ENCODE data around the gene ULK4.
"Not testable (repeated sequence)": the region's sequence is repeated elsewhere in the genome, so short reads cannot be mapped to it uniquely, and the experiment has no call there.

The ULK4 gene

GRCh38 chr3:41565003-41565402, 396.9 kb downstream of the ULK4 start:
- Histone ChIP-seq H3K36me3 (replicated peaks; ENCODE audit: low read depth, low read length) (no peaks in the 10 kb centered on the region), H3K79me2 (ENCODE audit: low read length) (no peaks in the 10 kb centered on the region), H3K9me3 (ENCODE audit: insufficient read depth, low read length) (no peaks in the 10 kb centered on the region), H3K27me3 (ENCODE audit: low read depth, low read length) (peaks cover 15% of the 10 kb centered on the region), H3K27ac (ENCODE audit: low read length) (no peak overlapping the region), H3K4me3 (ENCODE audit: low read length) (no peak overlapping the region), H2AFZ (ENCODE audit: low read depth, low read length) (no peak overlapping the region), H4K20me1 (ENCODE audit: insufficient read depth, low read length) (no peaks in the 10 kb centered on the region), H3K4me2 (ENCODE audit: low read length) (no peak overlapping the region), H3K9ac (ENCODE audit: low read length) (no peak overlapping the region), H3K4me1 (ENCODE audit: low read length) (peaks cover 6% of the 10 kb centered on the region; the same call in 1 of the 2 replicates)
- TF ChIP-seq EZH2phosphoT487 (IDR thresholded peaks at IDR 0.05; ENCODE audit: low read depth) (no peak), CTCF (IDR thresholded peaks at IDR 0.05; ENCODE audit: low read depth, low read length) (no peak)

GRCh38 chr3:41556245-41556644, 405.7 kb downstream of the ULK4 start:
- not testable (repeated sequence) for H2AFZ ChIP-seq (ENCODE audit: low read depth, low read length); H3K9ac ChIP-seq (ENCODE audit: low read length)

GRCh38 chr3:41532976-41533375, 428.9 kb downstream of the ULK4 start:
- Histone ChIP-seq H2AFZ (ENCODE audit: low read depth, low read length) (no peak overlapping the region), H3K79me2 (ENCODE audit: low read length) (no peaks in the 10 kb centered on the region), H3K4me3 (ENCODE audit: low read length) (no peak overlapping the region), H3K27ac (ENCODE audit: low read length) (no peak overlapping the region), H3K4me2 (ENCODE audit: low read length) (no peak overlapping the region), H3K27me3 (ENCODE audit: low read depth, low read length) (peaks cover 17% of the 10 kb centered on the region), H3K9me3 (ENCODE audit: insufficient read depth, low read length) (no peaks in the 10 kb centered on the region), H3K9ac (ENCODE audit: low read length) (no peak overlapping the region), H3K36me3 (replicated peaks; ENCODE audit: low read depth, low read length) (no peaks in the 10 kb centered on the region), H3K4me1 (ENCODE audit: low read length) (no peaks in the 10 kb centered on the region), H4K20me1 (ENCODE audit: insufficient read depth, low read length) (no peaks in the 10 kb centered on the region)
- no peak for TF ChIP-seq EZH2phosphoT487 (IDR thresholded peaks at IDR 0.05; ENCODE audit: low read depth)
- no peak for TF ChIP-seq CTCF (IDR thresholded peaks at IDR 0.05; ENCODE audit: low read depth, low read length)

More at GRCh38 chr3:41556245-41556644, 405.7 kb downstream of the ULK4 start:
- not testable (repeated sequence) for H3K27ac ChIP-seq (ENCODE audit: low read length); H3K27me3 ChIP-seq (ENCODE audit: low read depth, low read length); H3K79me2 ChIP-seq (ENCODE audit: low read length); H4K20me1 ChIP-seq (ENCODE audit: insufficient read depth, low read length); H3K36me3 ChIP-seq (replicated peaks; ENCODE audit: low read depth, low read length); H3K9me3 ChIP-seq (ENCODE audit: insufficient read depth, low read length); H3K4me1 ChIP-seq (ENCODE audit: low read length); H3K4me2 ChIP-seq (ENCODE audit: low read length); H3K4me3 ChIP-seq (ENCODE audit: low read length)

- H3K4me3 ChIP-seq (ENCODE audit: low read length): no peak overlapping the region
- H3K9ac ChIP-seq (ENCODE audit: low read length): no peak overlapping the region
- H3K4me1 ChIP-seq (ENCODE audit: low read length): peaks cover 32% of the 10 kb centered on the region
- no peak overlapping the region for H2AFZ ChIP-seq (ENCODE audit: low read depth, low read length)
- no peaks in the 10 kb centered on the region for H4K20me1 ChIP-seq (ENCODE audit: insufficient read depth, low read length)
- peaks cover 18% of the 10 kb centered on the region for H3K27me3 ChIP-seq (ENCODE audit: low read depth, low read length)
- H3K9me3 ChIP-seq (ENCODE audit: insufficient read depth, low read length): no peaks in the 10 kb centered on the region
- H3K4me2 ChIP-seq (ENCODE audit: low read length): no peak overlapping the region
- no peaks in the 10 kb centered on the region for H3K79me2 ChIP-seq (ENCODE audit: low read length)
- H3K27ac ChIP-seq (ENCODE audit: low read length): no peak overlapping the region
- H3K36me3 ChIP-seq (replicated peaks; ENCODE audit: low read depth, low read length): no peaks in the 10 kb centered on the region
- TF ChIP-seq CTCF (IDR thresholded peaks at IDR 0.05; ENCODE audit: low read depth, low read length): no peak
- no peak for TF ChIP-seq EZH2phosphoT487 (IDR thresholded peaks at IDR 0.05; ENCODE audit: low read depth)
Observed at GRCh38 chr3:41526995-41527573, 434.8 kb downstream of the ULK4 start.

Data from OCI-LY3 (cell line).